Hepatocyte (in vitro differentiated cells): ENCODE results near the gene DDX39A. TPM values are rescaled to one million over a fixed set of nuclear protein-coding genes. Genes with fewer than 3 reads are reported as not detected.

Source experiments
- DNase-seq: peaks from one replicate; pipeline ENCODE4 v3.0.0-alpha.2; 2016; ENCODE audit warnings: low spot score
- H2AFZ ChIP-seq: fragments of 200-600 bp; sonication (generic); 2 replicates; pipeline ENCODE4 v1.6.0; 2016; ENCODE audit warnings: antibody characterized with exemption, mild to moderate bottlenecking
- H3K27ac ChIP-seq: fragments of 200-600 bp; sonication (generic); 2 replicates; pipeline ENCODE4 v1.5.1; 2016; ENCODE audit warnings: mild to moderate bottlenecking
- H3K27me3 ChIP-seq: fragments of 200-600 bp; sonication (generic); 2 replicates; pipeline ENCODE4 v1.6.1; 2016
- H3K36me3 ChIP-seq: fragments of 200-600 bp; sonication (generic); replicated peaks from 2 replicates; pipeline ENCODE4 v1.5.1; 2016; ENCODE audit warnings: low read depth; ENCODE audit not compliant: insufficient read depth
- H3K4me1 ChIP-seq: fragments of 200-600 bp; sonication (generic); 2 replicates; pipeline ENCODE4 v1.5.1; 2016; ENCODE audit warnings: mild to moderate bottlenecking, moderate library complexity; ENCODE audit not compliant: insufficient read depth
- H3K4me2 ChIP-seq: fragments of 200-600 bp; sonication (generic); 2 replicates; pipeline ENCODE4 v1.6.0; 2016
- H3K4me3 ChIP-seq: fragments of 200-600 bp; sonication (generic); 2 replicates; pipeline ENCODE4 v1.5.1; 2016; ENCODE audit warnings: mild to moderate bottlenecking
- H3K79me2 ChIP-seq: fragments of 200-600 bp; sonication (generic); 2 replicates; pipeline ENCODE4 v1.6.0; 2017; ENCODE audit warnings: mild to moderate bottlenecking
- H3K9me2 ChIP-seq: fragments of 200-600 bp; sonication (generic); replicated peaks from 2 replicates; pipeline ENCODE4 v1.6.0; 2017; ENCODE audit warnings: mild to moderate bottlenecking; ENCODE audit not compliant: insufficient read depth
- H3K9me3 ChIP-seq: fragments of 200-600 bp; sonication (generic); 2 replicates; pipeline ENCODE4 v1.5.1; 2016; ENCODE audit warnings: low read depth, mild to moderate bottlenecking
- H4K20me1 ChIP-seq: fragments of 200-600 bp; sonication (generic); 2 replicates; pipeline ENCODE4 v1.6.0; 2016; ENCODE audit warnings: mild to moderate bottlenecking; ENCODE audit not compliant: insufficient read depth, poor library complexity, severe bottlenecking
- CTCF ChIP-seq: fragments of 200-600 bp; sonication (generic); IDR thresholded peaks from 2 replicates; pipeline ENCODE4 v1.5.1; 2016; ENCODE audit warnings: antibody characterized with exemption, mild to moderate bottlenecking; ENCODE audit not compliant: poor library complexity
- EZH2 ChIP-seq: fragments of 200-600 bp; sonication (generic); IDR thresholded peaks from 2 replicates; pipeline ENCODE4 v1.6.1; 2016; ENCODE audit warnings: antibody characterized with exemption, mild to moderate bottlenecking, borderline replicate concordance
- EZH2phosphoT487 ChIP-seq: fragments of 200-600 bp; sonication (generic); IDR thresholded peaks from one replicate; pipeline ENCODE4 v1.6.1; 2018; ENCODE audit warnings: antibody characterized with exemption, mild to moderate bottlenecking, low read depth, moderate library complexity; ENCODE audit not compliant: unreplicated experiment, severe bottlenecking
- WGBS: methylation state at CpG from one replicate; pipeline ENCODE4 v1.1.6; 2016; ENCODE audit warnings: low lambda C conversion rate; ENCODE audit errors: missing lambda C conversion rate; 5-methylcytosine and 5-hydroxymethylcytosine counted together
- polyA plus RNA-seq: library from polyadenylated mRNA; unstranded; fragments of >200 nt; fragmentation: Nextera tagmentation; extraction: Ambion mirVana; gene quantifications from 2 replicates; pipeline ENCODE4 v1.2.1, GENCODE V29; 2016
- total RNA-seq: library from RNA; depleted of rRNA; stranded (reverse); fragments of >200 nt; gene quantifications from 2 replicates; pipeline ENCODE4 v1.2.3, GENCODE V29; 2014

The DDX39A gene
- total and polyA plus RNA-seq, 2 experiments from 2014 or later: 79.2 to 106 TPM

- Histone ChIP-seq H2AFZ (peak overlapping the region; percentile 68), H4K20me1 (no peaks in the 10 kb centered on the region), H3K79me2 (peaks cover 52% of the 10 kb centered on the region), H3K27me3 (no peaks in the 10 kb centered on the region), H3K4me1 (peaks cover 14% of the 10 kb centered on the region), H3K9me2 (no peaks in the 10 kb centered on the region), H3K36me3 (no peaks in the 10 kb centered on the region), H3K27ac (peak overlapping the region; percentile 43), H3K4me3 (peak overlapping the region; percentile 97), H3K4me2 (peak overlapping the region; percentile 96), H3K9me3 (no peaks in the 10 kb centered on the region)
- peak; percentile 60 for DNase-seq
- 21% methylated on average over 27 of the region's 52 CpGs for WGBS
- TF ChIP-seq EZH2phosphoT487 (no peak), CTCF (no peak), EZH2 (no peak)
These were observed 14.7 kb upstream of the DDX39A start for GRCh38 chr19:14433554-14434501.

- Histone ChIP-seq H3K4me1 (peaks cover 14% of the 10 kb centered on the region), H3K79me2 (peaks cover 44% of the 10 kb centered on the region), H3K4me3 (peak within 1 kb of the TSS; percentile 97)
These were observed 13.8 kb upstream of the DDX39A start, which contains the start of gene PKN1 for GRCh38 chr19:14432791-14433553. Gene PKN1 (plus strand): TSS chr19:14433306. CDS start chr19:14433522, 216 bp downstream.

GRCh38 chr19:14430712-14431111 is 11.6 kb upstream of the DDX39A start:
- peaks cover 24% of the 10 kb centered on the region for H3K79me2 ChIP-seq
- H3K9me2 ChIP-seq: no peaks in the 10 kb centered on the region
- peaks cover 14% of the 10 kb centered on the region for H3K4me1 ChIP-seq
- no peak for DNase-seq
- H3K36me3 ChIP-seq: no peaks in the 10 kb centered on the region
- H3K27me3 ChIP-seq: no peaks in the 10 kb centered on the region
- no peaks in the 10 kb centered on the region for H4K20me1 ChIP-seq
- H2AFZ ChIP-seq: no peak overlapping the region
- H3K4me3 ChIP-seq: no peak overlapping the region
- no peak for TF ChIP-seq EZH2phosphoT487
- TF ChIP-seq CTCF: no peak
- TF ChIP-seq EZH2: no peak
- H3K27ac ChIP-seq: no peak overlapping the region
- H3K4me2 ChIP-seq: no peak overlapping the region
- WGBS: 92% methylated on average over 3 of the region's 3 CpGs
- H3K9me3 ChIP-seq: no peaks in the 10 kb centered on the region

More at GRCh38 chr19:14432791-14433553, 13.8 kb upstream of the DDX39A start, which contains the start of gene PKN1:
- H3K27me3 ChIP-seq: no peaks in the 10 kb centered on the region
- H2AFZ ChIP-seq: peak within 1 kb of the TSS; percentile 98
- H3K4me2 ChIP-seq: peak within 1 kb of the TSS; percentile 98
- no peaks in the 10 kb centered on the region for H3K36me3 ChIP-seq
- H3K9me3 ChIP-seq: no peaks in the 10 kb centered on the region
- H3K9me2 ChIP-seq: no peaks in the 10 kb centered on the region
- WGBS: 10% methylated on average over 12 of the region's 85 CpGs
- H3K27ac ChIP-seq: peak within 1 kb of the TSS; percentile 43
- DNase-seq: peak; percentile 84
- TF ChIP-seq EZH2 (no peak), CTCF (no peak), EZH2phosphoT487 (no peak)
- no peaks in the 10 kb centered on the region for H4K20me1 ChIP-seq
